HG02852 (cell line): ENCODE results near the gene CFAP410.

Experiments
- ATAC-seq: cut with Tn5 transposase; IDR thresholded peaks from one replicate; pipeline ENCODE4 v1.9.1; 2021; ENCODE audit warnings: mild to moderate bottlenecking, moderate library complexity; ENCODE audit not compliant: unreplicated experiment

CFAP410 gene

GRCh38 chr21:44332383-44332782 is 6.8 kb downstream of the CFAP410 start:
- no peak for ATAC-seq

- ATAC-seq = no peak
Observed at GRCh38 chr21:44331650-44332307, 7.4 kb downstream of the CFAP410 start.

- no peak for ATAC-seq
Observed at GRCh38 chr21:44331209-44331608, 8.0 kb downstream of the CFAP410 start.

- ATAC-seq = no peak
Observed at GRCh38 chr21:44330698-44331097, 8.5 kb downstream of the CFAP410 start.

- ATAC-seq = no peak
Observed at GRCh38 chr21:44329971-44330681, 9.1 kb downstream of the CFAP410 start.

GRCh38 chr21:44329086-44329889 is 9.9 kb downstream of the CFAP410 start:
- no peak for ATAC-seq

- ATAC-seq = no peak
Observed at GRCh38 chr21:44328242-44328895, 10.8 kb downstream of the CFAP410 start.

GRCh38 chr21:44327603-44327974 is 11.6 kb downstream of the CFAP410 start:
- ATAC-seq = no peak

- ATAC-seq = no peak
Observed at GRCh38 chr21:44326716-44327602, 12.2 kb downstream of the CFAP410 start.

GRCh38 chr21:44326272-44326647 is 12.9 kb downstream of the CFAP410 start:
- no peak for ATAC-seq

- no peak for ATAC-seq
Observed at GRCh38 chr21:44325386-44326271, 13.6 kb downstream of the CFAP410 start.

GRCh38 chr21:44324854-44325107 is 14.4 kb downstream of the CFAP410 start:
- ATAC-seq = no peak

GRCh38 chr21:44324106-44324853 is 14.9 kb downstream of the CFAP410 start:
- ATAC-seq = no peak

GRCh38 chr21:44323591-44323990 is 15.6 kb downstream of the CFAP410 start:
- ATAC-seq = no peak

- ATAC-seq = no peak
Observed at GRCh38 chr21:44322621-44323325, 16.4 kb downstream of the CFAP410 start.

- no peak for ATAC-seq
Observed at GRCh38 chr21:44321846-44322450, 17.2 kb downstream of the CFAP410 start.

GRCh38 chr21:44320847-44321246 is 18.3 kb downstream of the CFAP410 start:
- no peak for ATAC-seq
